Smooth muscle cell (in vitro differentiated cells): ENCODE data around the gene PARP9. TPM values are rescaled to one million over a fixed set of nuclear protein-coding genes. Genes with fewer than 3 reads are reported as not detected.

Experiments
- DNase-seq: peaks from one replicate; lab custom pipeline; 2025; ENCODE audit not compliant: unreplicated experiment; lab: John Stamatoyannopoulos, UW
- H2AFZ ChIP-seq: fragments of 200-600 bp; sonication (generic); 2 replicates; pipeline ENCODE4 v1.6.0; 2016; ENCODE audit warnings: antibody characterized with exemption, low read depth, mild to moderate bottlenecking
- H3F3A ChIP-seq: fragments of 200-600 bp; sonication (generic); 2 replicates; pipeline ENCODE4 v1.6.0; 2017; ENCODE audit warnings: antibody characterized with exemption, low read depth
- H3K27ac ChIP-seq: fragments of 200-600 bp; sonication (generic); 2 replicates; pipeline ENCODE4 v1.5.1; 2016; ENCODE audit warnings: low read depth, mild to moderate bottlenecking
- H3K27me3 ChIP-seq: fragments of 200-600 bp; sonication (generic); 2 replicates; pipeline ENCODE4 v1.6.1; 2016; ENCODE audit warnings: low read depth, mild to moderate bottlenecking
- H3K36me3 ChIP-seq: fragments of 200-600 bp; sonication (generic); 2 replicates; pipeline ENCODE4 v1.5.1; 2016; ENCODE audit warnings: low read depth
- H3K4me1 ChIP-seq: fragments of 200-600 bp; sonication (generic); 2 replicates; pipeline ENCODE4 v1.5.1; 2016; ENCODE audit warnings: low read depth
- H3K4me2 ChIP-seq: fragments of 200-600 bp; sonication (generic); 2 replicates; pipeline ENCODE4 v1.6.0; 2016; ENCODE audit warnings: mild to moderate bottlenecking
- H3K4me3 ChIP-seq: fragments of 200-600 bp; sonication (generic); 2 replicates; pipeline ENCODE4 v1.5.1; 2016; ENCODE audit warnings: mild to moderate bottlenecking
- H3K79me2 ChIP-seq: fragments of 200-600 bp; sonication (generic); 2 replicates; pipeline ENCODE4 v1.6.0; 2016; ENCODE audit warnings: low read depth, mild to moderate bottlenecking
- H3K9ac ChIP-seq: fragments of 200-600 bp; sonication (generic); 2 replicates; pipeline ENCODE4 v1.6.0; 2016; ENCODE audit warnings: low read depth
- H3K9me3 ChIP-seq: fragments of 200-600 bp; sonication (generic); replicated peaks from 2 replicates; pipeline ENCODE4 v1.5.1; 2016; ENCODE audit warnings: low read depth
- H4K20me1 ChIP-seq: fragments of 200-600 bp; sonication (generic); 2 replicates; pipeline ENCODE4 v1.6.0; 2016; ENCODE audit warnings: low read depth
- CTCF ChIP-seq: fragments of 200-600 bp; sonication (generic); IDR thresholded peaks from 2 replicates; pipeline ENCODE4 v1.5.1; 2017; ENCODE audit warnings: borderline replicate concordance, mild to moderate bottlenecking, antibody characterized with exemption; ENCODE audit not compliant: insufficient read depth, poor library complexity, severe bottlenecking
- WGBS: methylation state at CpG from one replicate; pipeline ENCODE4 v1.1.7; 2016; ENCODE audit warnings: low lambda C conversion rate; 5-methylcytosine and 5-hydroxymethylcytosine counted together
- polyA plus RNA-seq: library from polyadenylated mRNA; unstranded; fragments of >200 nt; fragmentation: Nextera tagmentation; extraction: Ambion mirVana; gene quantifications from 2 replicates; pipeline ENCODE4 v1.2.1, GENCODE V29; 2016
- small RNA-seq: library from RNA; depleted of rRNA; stranded (forward); fragments of <200 nt; gene quantifications from one replicate; pipeline ENCODE3, GENCODE V24; 2014
- total RNA-seq: library from RNA; depleted of rRNA; stranded (reverse); fragments of >200 nt; gene quantifications from 2 replicates; pipeline ENCODE4 v1.2.3, GENCODE V29; 2014

The PARP9 gene
- total and polyA plus RNA-seq, 2 experiments from 2014 or later, result 3.8 to 5.1 TPM

DNA sequence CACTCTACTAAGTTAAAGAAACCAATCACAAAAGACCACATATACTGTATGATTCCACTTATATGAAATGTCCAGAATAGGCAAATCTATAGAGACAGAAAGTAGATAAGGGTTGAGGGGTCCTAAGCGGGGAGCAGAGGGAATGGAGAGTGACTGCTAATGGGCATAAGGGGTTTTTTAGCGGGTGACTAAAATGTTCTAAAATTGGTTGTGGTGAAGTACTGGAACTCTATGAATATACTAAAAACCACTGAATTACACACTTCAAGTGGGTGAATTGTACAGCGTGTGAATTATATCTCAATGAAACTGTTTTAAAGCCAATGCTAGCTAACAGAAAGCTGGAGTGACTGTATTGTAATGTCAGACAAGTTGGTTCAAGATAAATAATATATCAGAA lies 82.7 kb downstream of the PARP9 start:
- no peak overlapping the region for H3K9ac ChIP-seq
- H3K79me2 ChIP-seq, result peaks cover 79% of the 10 kb centered on the region
- H3K9me3 ChIP-seq, result no peaks in the 10 kb centered on the region
- H3K4me3 ChIP-seq, result no peak overlapping the region
- H2AFZ ChIP-seq, result no peak overlapping the region
- H3F3A ChIP-seq, result no peaks in the 10 kb centered on the region
- no peak overlapping the region for H3K27ac ChIP-seq
- no peaks in the 10 kb centered on the region for H3K4me1 ChIP-seq
- WGBS, result 100% methylated on average over 3 of the region's 3 CpGs
- H4K20me1 ChIP-seq, result peaks cover 97% of the 10 kb centered on the region
- DNase-seq, result no peak
- no peak overlapping the region for H3K4me2 ChIP-seq
- no peaks in the 10 kb centered on the region for H3K27me3 ChIP-seq
- TF ChIP-seq CTCF, result no peak
- no peaks in the 10 kb centered on the region for H3K36me3 ChIP-seq

Small RNAs within 50 kb of the gene (small RNA-seq; reads per million reads assigned to genes)
- not detected for gene AC096861.1

Other genes with a start within 250 kb of the PARP9 start
- gene CSTA, start 239.1 kb downstream of the PARP9 start, total RNA-seq, result 29.7 and 51.7 TPM in 2 replicates
- gene CSTA, start 239.1 kb downstream of the PARP9 start, polyA plus RNA-seq, result 16.0 and 19.7 TPM in 2 replicates
- gene MIX23, start 181.1 kb downstream of the PARP9 start, total RNA-seq, result 48.8 and 62.2 TPM in 2 replicates
- 43.4 and 54.8 TPM in 2 replicates for gene MIX23, start 181.1 kb downstream of the PARP9 start, polyA plus RNA-seq
- gene FAM162A, start 180.1 kb downstream of the PARP9 start, total RNA-seq, result 108 and 117 TPM in 2 replicates
- gene FAM162A, start 180.1 kb downstream of the PARP9 start, polyA plus RNA-seq, result 209 and 219 TPM in 2 replicates
- gene WDR5B, start 148.2 kb downstream of the PARP9 start, total RNA-seq, result 5.2 and 8.1 TPM in 2 replicates
- gene WDR5B, start 148.2 kb downstream of the PARP9 start, polyA plus RNA-seq, result 1.6 and 1.8 TPM in 2 replicates
- gene KPNA1, start 49.4 kb downstream of the PARP9 start, total RNA-seq, result 37.9 and 50.8 TPM in 2 replicates
- gene KPNA1, start 49.4 kb downstream of the PARP9 start, polyA plus RNA-seq, result 26.7 and 34.6 TPM in 2 replicates
- gene DTX3L, start within 50 bp of the PARP9 start, total RNA-seq, result 6.4 and 6.6 TPM in 2 replicates
- gene DTX3L, start within 50 bp of the PARP9 start, polyA plus RNA-seq, result 2.2 and 3.6 TPM in 2 replicates
- gene PARP15, start 13.3 kb upstream of the PARP9 start, total RNA-seq, result not detected in 2 replicates
- gene PARP15, start 13.3 kb upstream of the PARP9 start, polyA plus RNA-seq, result 0.40 TPM in 1 of 2 replicates, not detected in the other
- gene PARP14, start 116.5 kb upstream of the PARP9 start, total RNA-seq, result 14.5 and 26.2 TPM in 2 replicates
- 2.8 and 3.0 TPM in 2 replicates for gene PARP14, start 116.5 kb upstream of the PARP9 start, polyA plus RNA-seq
- gene HSPBAP1, start 229.5 kb upstream of the PARP9 start, total RNA-seq, result 3.6 and 4.8 TPM in 2 replicates
- 2.7 and 5.4 TPM in 2 replicates for gene HSPBAP1, start 229.5 kb upstream of the PARP9 start, polyA plus RNA-seq
- 18.1 and 19.5 TPM in 2 replicates for gene SLC49A4, start 230.8 kb upstream of the PARP9 start, total RNA-seq
- gene SLC49A4, start 230.8 kb upstream of the PARP9 start, polyA plus RNA-seq, result 7.8 and 10.2 TPM in 2 replicates